H1 (cell line): ENCODE results near the gene CFAP74. TPM values are rescaled to one million over a fixed set of nuclear protein-coding genes. Genes with fewer than 3 reads are reported as not detected.

ENCODE experiments used
- CTCF ChIA-PET: fragments of 300-600 bp; sonication (Branson Sonifier 250); formaldehyde crosslinking; loops from one replicate; lab custom pipeline; 2021; ENCODE audit not compliant: partially characterized antibody; lab: Charles Lee
- POLR2A ChIA-PET: fragments of 300-600 bp; sonication (Branson Sonifier 250); formaldehyde crosslinking; loops from one replicate; lab custom pipeline; 2021; ENCODE audit warnings: inconsistent platforms; ENCODE audit not compliant: partially characterized antibody; lab: Charles Lee
- DNase-seq, 2 experiments: peaks; one replicate each; pipeline versions ENCODE4 v3.0.0 to v3.0.0-alpha.2; 2010 to 2022; ENCODE audit warnings: low spot score in 2 of 2, low read depth in 1 of 2, mixed read lengths in 1 of 2
- FAIRE-seq: peaks from 2 replicates; lab custom pipeline; 2011; peaks lifted over from hg19 to GRCh38; lab: Jason Lieb, UNC
- H2AFZ ChIP-seq: 2 replicates; pipeline ENCODE4 v1.8.1; 2012; ENCODE audit warnings: low read length, inconsistent platforms
- H2AK5ac ChIP-seq: 2 replicates; pipeline ENCODE4 v1.6.1; 2013; ENCODE audit warnings: low read depth, low read length
- H2BK120ac ChIP-seq: replicated peaks from 2 replicates; pipeline ENCODE3; 2013; ENCODE audit warnings: low read depth, low read length, inconsistent platforms
- H2BK12ac ChIP-seq: 2 replicates; pipeline ENCODE4 v1.6.1; 2013; ENCODE audit warnings: low read depth, low read length
- H2BK15ac ChIP-seq: 2 replicates; pipeline ENCODE4 v1.6.1; 2013; ENCODE audit warnings: low read length
- H2BK20ac ChIP-seq: 2 replicates; pipeline ENCODE4 v1.6.1; 2013; ENCODE audit warnings: low read length
- H2BK5ac ChIP-seq: 2 replicates; pipeline ENCODE4 v1.6.1; 2013; ENCODE audit warnings: low read depth, low read length
- H3K14ac ChIP-seq: 2 replicates; pipeline ENCODE4 v1.6.1; 2013; ENCODE audit warnings: inconsistent platforms; ENCODE audit not compliant: insufficient read length
- H3K18ac ChIP-seq: 2 replicates; pipeline ENCODE4 v1.6.1; 2013; ENCODE audit warnings: low read length; ENCODE audit errors: extremely low read depth
- H3K23ac ChIP-seq: 2 replicates; pipeline ENCODE4 v1.6.1; 2013; ENCODE audit warnings: inconsistent platforms; ENCODE audit not compliant: insufficient read length
- H3K23me2 ChIP-seq: 2 replicates; pipeline ENCODE4 v1.6.1; 2013; ENCODE audit warnings: low read depth, low read length
- H3K27ac ChIP-seq: 2 replicates; pipeline ENCODE4 v1.6.1; 2011; ENCODE audit warnings: low read depth, low read length, inconsistent platforms
- H3K27me3 ChIP-seq, 4 experiments: replicated peaks in 1 of 4; 1 replicate in 1 of 4; 2 replicates in 3 of 4; pipeline versions ENCODE4 v1.6.1 to v1.8.1; 2011 to 2013; ENCODE audit warnings: low read length in 3 of 4, mild to moderate bottlenecking in 3 of 4, inconsistent platforms in 2 of 4, mixed read lengths in 2 of 4, moderate library complexity in 1 of 4; ENCODE audit not compliant: control insufficient read depth in 3 of 4, insufficient read depth in 3 of 4; ENCODE audit errors: extremely low read depth in 1 of 4
- H3K36me3 ChIP-seq, 4 experiments: 2 replicates each; pipeline versions ENCODE4 v1.6.1 to v1.8.1; 2011 to 2013; ENCODE audit warnings: mild to moderate bottlenecking in 4 of 4, low read length in 3 of 4, moderate library complexity in 2 of 4, control low read depth in 1 of 4, inconsistent platforms in 1 of 4; ENCODE audit not compliant: insufficient read depth in 4 of 4, control insufficient read depth in 2 of 4
- H3K4ac ChIP-seq: replicated peaks from 2 replicates; pipeline ENCODE3; 2013; ENCODE audit warnings: low read length, low read depth, mixed read lengths, inconsistent platforms; ENCODE audit not compliant: insufficient read length
- H3K4me1 ChIP-seq, 4 experiments: replicated peaks in 1 of 4; 1 replicate in 1 of 4; 2 replicates in 3 of 4; pipeline versions ENCODE4 v1.6.1 to v1.8.1; 2011 to 2013; ENCODE audit warnings: low read length in 3 of 4, inconsistent platforms in 2 of 4, mixed read lengths in 1 of 4; ENCODE audit not compliant: insufficient read depth in 4 of 4, control insufficient read depth in 3 of 4
- H3K4me2 ChIP-seq, 2 experiments: 2 replicates each; pipeline versions ENCODE4 v1.6.1 to v1.8.1; 2011 to 2013; ENCODE audit warnings: low read depth in 2 of 2, low read length in 2 of 2, control low read depth in 1 of 2, inconsistent platforms in 1 of 2, mild to moderate bottlenecking in 1 of 2; ENCODE audit not compliant: insufficient read depth in 1 of 2
- H3K4me3 ChIP-seq, 4 experiments: fragments of 200-600, 300-600 bp in 1 of 4; sonication (generic), shearing (Covaris generic), sonication (Bioruptor Twin) in 1 of 4; 2 replicates each; pipeline versions ENCODE4 v1.5.1 to v1.8.1; 2011 to 2016; ENCODE audit warnings: low read length in 4 of 4, low read depth in 3 of 4, control low read depth in 2 of 4, inconsistent platforms in 2 of 4, mild to moderate bottlenecking in 2 of 4, mixed read lengths in 1 of 4, moderate library complexity in 1 of 4; ENCODE audit not compliant: insufficient read depth in 2 of 4; ENCODE audit errors: extremely low read depth in 1 of 4
- H3K56ac ChIP-seq: replicated peaks from 2 replicates; pipeline ENCODE3; 2013; ENCODE audit warnings: low read depth, mild to moderate bottlenecking, mixed read lengths, low read length, inconsistent platforms; ENCODE audit not compliant: insufficient read length
- H3K79me1 ChIP-seq: 2 replicates; pipeline ENCODE4 v1.6.1; 2013; ENCODE audit warnings: low read depth, low read length, control low read depth
- H3K79me2 ChIP-seq, 2 experiments: 2 replicates each; pipeline versions ENCODE4 v1.6.1 to v1.8.1; 2012 to 2013; ENCODE audit warnings: low read length in 2 of 2, mild to moderate bottlenecking in 2 of 2, inconsistent platforms in 1 of 2; ENCODE audit not compliant: insufficient read depth in 2 of 2, control insufficient read depth in 1 of 2
- H3K9ac ChIP-seq, 4 experiments: replicated peaks in 1 of 4; 1 replicate in 1 of 4; 2 replicates in 3 of 4; pipeline versions ENCODE4 v1.6.1 to v1.8.1; 2011 to 2013; ENCODE audit warnings: low read depth in 3 of 4, low read length in 3 of 4, control low read depth in 2 of 4, mild to moderate bottlenecking in 2 of 4, moderate library complexity in 2 of 4, inconsistent platforms in 1 of 4; ENCODE audit errors: extremely low read depth in 1 of 4
- H3K9me3 ChIP-seq, 2 experiments: 2 replicates each; pipeline versions ENCODE4 v1.6.1 to v1.8.1; 2012 to 2013; ENCODE audit warnings: mild to moderate bottlenecking in 2 of 2, moderate library complexity in 2 of 2, control low read depth in 1 of 2, inconsistent platforms in 1 of 2, low read depth in 1 of 2, low read length in 1 of 2, mixed read lengths in 1 of 2; ENCODE audit not compliant: insufficient read depth in 2 of 2
- H4K20me1 ChIP-seq, 2 experiments: replicated peaks in 1 of 2; 2 replicates each; pipeline versions ENCODE3 to v1.8.1; 2011 to 2013; ENCODE audit warnings: inconsistent platforms in 2 of 2, low read length in 2 of 2, mild to moderate bottlenecking in 1 of 2; ENCODE audit not compliant: insufficient read depth in 2 of 2, control insufficient read depth in 1 of 2
- H4K5ac ChIP-seq: 2 replicates; pipeline ENCODE4 v1.6.1; 2013; ENCODE audit warnings: low read length, low read depth, mixed read lengths, inconsistent platforms; ENCODE audit not compliant: insufficient read length
- H4K8ac ChIP-seq: 2 replicates; pipeline ENCODE4 v1.8.0; 2013; ENCODE audit warnings: mild to moderate bottlenecking, moderate library complexity, low read length, inconsistent platforms; ENCODE audit not compliant: insufficient read depth; ENCODE audit errors: extremely low read depth
- H4K91ac ChIP-seq: replicated peaks from 2 replicates; pipeline ENCODE3; 2013; ENCODE audit warnings: low read length, mixed read lengths, inconsistent platforms; ENCODE audit not compliant: insufficient read length
- CBX5 ChIP-seq: fragments of 300-800, 300-1000 bp; sonication (generic); IDR thresholded peaks from 2 replicates; pipeline ENCODE4 v1.7.1; 2016; ENCODE audit warnings: antibody characterized with exemption, low read length, low read depth
- GABPA ChIP-seq: IDR thresholded peaks from 2 replicates; pipeline ENCODE4 v1.6.1; 2011; ENCODE audit warnings: mild to moderate bottlenecking, low read length, moderate library complexity, borderline replicate concordance; ENCODE audit not compliant: insufficient read depth
- KDM5A ChIP-seq: fragments of 200-600 bp; IDR thresholded peaks from 2 replicates; pipeline ENCODE4 v1.7.1; 2012; ENCODE audit warnings: mild to moderate bottlenecking, low read length, inconsistent platforms, mixed read lengths
- POU5F1 ChIP-seq: IDR thresholded peaks from 2 replicates; pipeline ENCODE4 v1.6.1; 2011; ENCODE audit warnings: low read depth, mild to moderate bottlenecking, low read length, moderate library complexity
- RFX5 ChIP-seq: IDR thresholded peaks from 2 replicates; pipeline ENCODE4 v1.6.1; 2011; ENCODE audit warnings: low read depth, low read length, improper control_type of control experiment, borderline replicate concordance
- SIX5 ChIP-seq: IDR thresholded peaks from 2 replicates; pipeline ENCODE4 v1.6.1; 2011; ENCODE audit warnings: mild to moderate bottlenecking, low read depth, low read length
- SP2 ChIP-seq: IDR thresholded peaks from 2 replicates; pipeline ENCODE4 v1.6.1; 2012; ENCODE audit warnings: mild to moderate bottlenecking, low read length, inconsistent platforms
- SRF ChIP-seq: IDR thresholded peaks from 2 replicates; pipeline ENCODE4 v1.6.1; 2011; ENCODE audit warnings: mild to moderate bottlenecking, low read depth, low read length, moderate library complexity
- TCF12 ChIP-seq: IDR thresholded peaks from 2 replicates; pipeline ENCODE4 v1.6.1; 2011; ENCODE audit warnings: low read depth, mild to moderate bottlenecking, low read length
- WGBS, 2 experiments: shearing (Covaris generic) in 1 of 2; methylation state at CpG; one replicate each; pipeline versions ENCODE4 v1.1.6 to v1.1.7; 2013 to 2015; ENCODE audit warnings: low lambda C conversion rate in 2 of 2, mixed read lengths in 2 of 2, inconsistent platforms in 1 of 2, low coverage in 1 of 2, missing lambda C conversion rate in 1 of 2; ENCODE audit not compliant: insufficient replicate concordance in 2 of 2, insufficient coverage in 1 of 2, insufficient read length in 1 of 2; ENCODE audit errors: extremely low coverage in 1 of 2, missing lambda C conversion rate in 1 of 2; 5-methylcytosine and 5-hydroxymethylcytosine counted together
- polyA plus RNA-seq, 7 experiments: library from polyadenylated mRNA; depleted of rRNA in 3 of 7; stranded (reverse) in 5 of 7; unstranded in 2 of 7; fragments of >200 nt in 5 of 7; fragments of 200-250 nt in 2 of 7; gene quantifications; 1 replicate in 5 of 7; 2 replicates in 1 of 7; 4 replicates in 1 of 7; pipeline versions ENCODE4 v1.2.1 to v1.2.3, GENCODE V29; 2011 to 2013; ENCODE audit warnings: missing spikeins in 2 of 7, mixed read lengths in 2 of 7
- total RNA-seq: library from RNA; stranded (reverse); fragmentation: NEBNext Ultra II Directional; extraction: Animal tissue kit (Norgen Biotek cat#: 25700); gene quantifications from 2 replicates; pipeline ENCODE4 v1.2.1, GENCODE V29; 2021
- TF ChIP-seq, protein P1 (sequence below): IDR thresholded peaks from 2 replicates; pipeline ENCODE4 v1.6.1; 2012; ENCODE audit warnings: low read length, inconsistent platforms

The CFAP74 gene
- total and polyA plus RNA-seq, 2 of the 8 experiments (the other 6 are each of a cell fraction or from before 2014, with no cell fraction given) = 0.09 to 0.20 TPM

DNA sequence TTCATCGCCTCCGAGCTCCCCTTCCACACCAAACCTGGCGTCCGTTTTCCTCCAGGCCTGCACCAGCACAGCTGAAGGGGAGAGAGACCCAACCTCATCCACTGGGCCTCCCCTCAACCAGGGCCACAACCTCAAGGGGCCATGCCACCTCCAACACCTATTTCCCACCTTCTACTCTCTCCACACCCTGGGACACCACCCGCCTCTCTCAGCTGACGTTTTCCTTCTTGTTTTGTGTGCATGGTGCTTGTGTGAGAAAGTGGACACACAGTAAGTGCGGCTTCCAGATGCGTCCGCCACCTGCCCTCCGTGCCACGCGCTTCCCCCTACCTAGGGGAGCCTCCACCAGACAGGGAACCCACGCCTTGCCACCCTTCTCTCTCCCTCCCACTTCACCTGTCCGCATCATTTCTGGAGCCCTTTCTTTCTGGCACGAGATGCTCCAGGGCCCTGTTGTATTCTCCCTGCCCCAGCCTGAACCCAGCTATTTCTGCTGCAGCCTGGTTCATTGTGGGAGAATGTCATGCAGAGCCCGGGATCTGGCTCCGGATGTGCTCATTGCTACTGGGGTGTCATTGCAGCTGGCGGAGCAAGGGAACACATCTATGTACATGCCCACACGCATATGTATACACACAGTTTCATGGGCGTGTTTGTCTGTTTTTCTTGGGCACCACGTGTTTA, 111.4 kb downstream of the CFAP74 start:
- peak overlapping the region; percentile 76 to 86 for H3K4me2 ChIP-seq
- H3K23me2 ChIP-seq = peaks cover 7% of the 10 kb centered on the region; the same call in 1 of the 2 replicates
- H3K79me2 ChIP-seq = peaks cover 28 to 30% of the 10 kb centered on the region in 2 experiments
- no peak overlapping the region for H3K23ac ChIP-seq
- peaks cover 4 to 5% of the 10 kb centered on the region in 2 experiments for H4K20me1 ChIP-seq
- H2BK120ac ChIP-seq = peak overlapping the region; percentile 90
- H4K8ac ChIP-seq = no peak overlapping the region
- peak overlapping the region in 2 of 4 experiments; percentile 65 to 98; a peak in 4 of 8 replicates for H3K4me3 ChIP-seq
- no peaks in the 10 kb centered on the region for H3K36me3 ChIP-seq
- ChIA-PET POLR2A (interaction anchor here (0.7 to 1.7 kb wide), 8 partner anchors 8 to 180 kb away, joined by 3 to 10 read pairs (median 4); no protein-coding TSS in a partner anchor), CTCF (interaction anchor here (0.6 to 1.6 kb wide), 6 partner anchors 9 to 95 kb away, joined by 3 to 9 read pairs (median 4); no protein-coding TSS in a partner anchor)
- H2BK12ac ChIP-seq = peak overlapping the region; percentile 62; the same call in 1 of the 2 replicates
- H3K4me1 ChIP-seq = peaks cover 0 to 22% (median 16%) of the 10 kb centered on the region in 4 experiments; a peak in 6 of 7 replicates
- no peak for FAIRE-seq
- H2BK5ac ChIP-seq = peak overlapping the region; percentile 90
- no peak overlapping the region for H2AFZ ChIP-seq
- no peaks in the 10 kb centered on the region; the same call in 1 of the 2 replicates for H3K79me1 ChIP-seq
- no peak overlapping the region for H3K56ac ChIP-seq
- H2BK20ac ChIP-seq = peak overlapping the region; percentile 1; the same call in 1 of the 2 replicates
- peak overlapping the region; percentile 92 for H2AK5ac ChIP-seq
- H4K91ac ChIP-seq = peak overlapping the region; percentile 83
- no peaks in the 10 kb centered on the region for H3K9me3 ChIP-seq
- DNase-seq = no peak
- WGBS, 2 experiments = 90% methylated on average over 21 of the region's 21 CpGs; no CpG with 5 or more reads in 1 of the 2 experiments
- 0 out of 2 replicates have a peak overlapping the region, but pooled peaks have one; percentile 92 for H2BK15ac ChIP-seq
- H4K5ac ChIP-seq = peak overlapping the region; percentile 1
- peak overlapping the region in 1 of 4 experiments; percentile 7; a peak in 1 of 7 replicates for H3K9ac ChIP-seq
- peak overlapping the region; percentile 75 for H3K18ac ChIP-seq
- H3K4ac ChIP-seq = peak overlapping the region; percentile 99
- no peak overlapping the region for H3K27ac ChIP-seq
- no peaks in the 10 kb centered on the region; a peak in 3 of 7 replicates for H3K27me3 ChIP-seq
- peak overlapping the region; percentile 51 for H3K14ac ChIP-seq
- TF ChIP-seq POU5F1 = no peak
- TF ChIP-seq SRF = no peak
- no peak for TF ChIP-seq GABPA
- no peak for TF ChIP-seq TCF12
- TF ChIP-seq RFX5 = no peak
- no peak for TF ChIP-seq SP2
- TF ChIP-seq KDM5A = no peak
- no peak for TF ChIP-seq SIX5
- TF ChIP-seq, protein P1, sequence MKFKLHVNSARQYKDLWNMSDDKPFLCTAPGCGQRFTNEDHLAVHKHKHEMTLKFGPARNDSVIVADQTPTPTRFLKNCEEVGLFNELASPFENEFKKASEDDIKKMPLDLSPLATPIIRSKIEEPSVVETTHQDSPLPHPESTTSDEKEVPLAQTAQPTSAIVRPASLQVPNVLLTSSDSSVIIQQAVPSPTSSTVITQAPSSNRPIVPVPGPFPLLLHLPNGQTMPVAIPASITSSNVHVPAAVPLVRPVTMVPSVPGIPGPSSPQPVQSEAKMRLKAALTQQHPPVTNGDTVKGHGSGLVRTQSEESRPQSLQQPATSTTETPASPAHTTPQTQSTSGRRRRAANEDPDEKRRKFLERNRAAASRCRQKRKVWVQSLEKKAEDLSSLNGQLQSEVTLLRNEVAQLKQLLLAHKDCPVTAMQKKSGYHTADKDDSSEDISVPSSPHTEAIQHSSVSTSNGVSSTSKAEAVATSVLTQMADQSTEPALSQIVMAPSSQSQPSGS = no peak
- no peak for TF ChIP-seq CBX5
